Activated CD4-positive, alpha-beta T cell treated with anti-CD3 and anti-CD28 coated beads, Interleukin-2, amount 10 ng/mL, durations not matched to agents 24 days and 14 days (primary cell): ENCODE results near the gene CD300LG. TPM values are rescaled to one million over a fixed set of nuclear protein-coding genes. Genes with fewer than 3 reads are reported as not detected.
"Not testable (repeated sequence)": the region's sequence is repeated elsewhere in the genome, so short reads cannot be mapped to it uniquely, and the experiment has no call there.

Source experiments
- DNase-seq: peaks from one replicate; pipeline ENCODE4 v3.0.0; 2022
- H3K27ac Mint-ChIP-seq: one replicate; pipeline ENCODE4 v1.8.0; 2022; ENCODE audit warnings: mild to moderate bottlenecking, mixed read lengths
- H3K27me3 Mint-ChIP-seq: one replicate; pipeline ENCODE4 v1.8.0; 2022; ENCODE audit warnings: mixed read lengths
- H3K36me3 Mint-ChIP-seq: one replicate; pipeline ENCODE4 v1.8.0; 2022; ENCODE audit warnings: low read depth, mild to moderate bottlenecking, mixed read lengths
- H3K4me1 Mint-ChIP-seq: one replicate; pipeline ENCODE4 v1.8.0; 2021; ENCODE audit warnings: mixed read lengths
- H3K4me3 Mint-ChIP-seq: one replicate; pipeline ENCODE4 v1.8.0; 2022; ENCODE audit warnings: mild to moderate bottlenecking, moderate library complexity, mixed read lengths
- H3K9me3 Mint-ChIP-seq: one replicate; pipeline ENCODE4 v1.8.0; 2021; ENCODE audit warnings: mixed read lengths
- intact Hi-C: fragments of 100-400 bp; cut with micrococcal nuclease; formaldehyde crosslinking; loops from one replicate; pipeline ENCODE4 v1.15.1; 2023
- total RNA-seq: library from RNA; stranded (reverse); gene quantifications from 2 replicates; pipeline ENCODE4 v1.2.3, GENCODE V29; 2022

CD300LG gene, protein sequence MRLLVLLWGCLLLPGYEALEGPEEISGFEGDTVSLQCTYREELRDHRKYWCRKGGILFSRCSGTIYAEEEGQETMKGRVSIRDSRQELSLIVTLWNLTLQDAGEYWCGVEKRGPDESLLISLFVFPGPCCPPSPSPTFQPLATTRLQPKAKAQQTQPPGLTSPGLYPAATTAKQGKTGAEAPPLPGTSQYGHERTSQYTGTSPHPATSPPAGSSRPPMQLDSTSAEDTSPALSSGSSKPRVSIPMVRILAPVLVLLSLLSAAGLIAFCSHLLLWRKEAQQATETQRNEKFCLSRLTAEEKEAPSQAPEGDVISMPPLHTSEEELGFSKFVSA
- not detected in 2 replicates for total RNA-seq

GRCh38 chr17:43846963-43847371, at the start of gene CD300LG:
Gene CD300LG, plus strand, starts transcription at chr17:43847176. Its CDS starts 41 bp downstream, at chr17:43847217.
- H3K36me3 Mint-ChIP-seq, result no peaks in the 10 kb centered on the region
- DNase-seq, result no peak
- intact Hi-C loops, result no loop called here
- no peaks in the 10 kb centered on the region for H3K9me3 Mint-ChIP-seq
- H3K4me3 Mint-ChIP-seq, result no peak within 1 kb of the TSS
- peaks cover 6% of the 10 kb centered on the region for H3K27me3 Mint-ChIP-seq
- no peak within 1 kb of the TSS for H3K27ac Mint-ChIP-seq
- H3K4me1 Mint-ChIP-seq, result peaks cover 3% of the 10 kb centered on the region

GRCh38 chr17:43798024-43798423, 49.0 kb upstream of the CD300LG start:
- H3K9me3 Mint-ChIP-seq, H3K4me1 Mint-ChIP-seq, H3K4me3 Mint-ChIP-seq, intact Hi-C loops, H3K27ac Mint-ChIP-seq, H3K36me3 Mint-ChIP-seq, DNase-seq: not testable (repeated sequence)
- H3K27me3 Mint-ChIP-seq, result peaks cover 34% of the 10 kb centered on the region

DNA sequence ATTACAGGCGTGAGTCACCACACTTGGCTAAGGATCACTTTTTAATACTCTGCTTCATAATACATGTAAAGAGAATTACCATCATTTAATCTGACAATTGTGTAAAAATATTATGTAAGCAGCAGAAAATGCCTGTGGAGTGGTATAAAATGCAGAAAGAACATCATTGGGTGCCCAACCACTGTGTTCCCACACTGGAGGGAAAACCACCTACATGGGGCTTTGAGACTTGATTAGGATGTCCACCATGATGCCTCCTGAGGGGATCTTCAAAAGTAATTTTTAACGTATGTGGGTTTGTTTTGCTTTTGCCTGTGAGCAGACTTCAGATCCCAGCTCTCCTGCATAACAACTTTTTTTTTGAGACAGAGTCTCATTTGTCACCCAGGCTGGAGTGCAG, 47.9 kb upstream of the CD300LG start:
- intact Hi-C loops, result no loop called here
- Mint-ChIP-seq H3K4me1 (no peaks in the 10 kb centered on the region), H3K36me3 (no peaks in the 10 kb centered on the region)

GRCh38 chr17:43800736-43801135, 46.2 kb upstream of the CD300LG start:
- H3K9me3 Mint-ChIP-seq, result no peaks in the 10 kb centered on the region
- H3K27ac Mint-ChIP-seq, result no peak overlapping the region
- intact Hi-C loops, result no loop called here
- peaks cover 35% of the 10 kb centered on the region for H3K27me3 Mint-ChIP-seq
- H3K4me3 Mint-ChIP-seq, result no peak overlapping the region
- no peak for DNase-seq
- no peaks in the 10 kb centered on the region for H3K36me3 Mint-ChIP-seq
- H3K4me1 Mint-ChIP-seq, result no peaks in the 10 kb centered on the region

More for the DNA sequence above, 47.9 kb upstream of the CD300LG start:
- Mint-ChIP-seq H3K27me3 (peaks cover 37% of the 10 kb centered on the region), H3K27ac (no peak overlapping the region), H3K4me3 (no peak overlapping the region), H3K9me3 (no peaks in the 10 kb centered on the region)
- DNase-seq, result no peak

- Mint-ChIP-seq H3K27ac (no peak overlapping the region), H3K9me3 (no peaks in the 10 kb centered on the region), H3K4me1 (no peaks in the 10 kb centered on the region), H3K36me3 (no peaks in the 10 kb centered on the region), H3K27me3 (peaks cover 32% of the 10 kb centered on the region), H3K4me3 (no peak overlapping the region)
- intact Hi-C loops, result no loop called here
- no peak for DNase-seq
Observed at GRCh38 chr17:43801844-43802243, 45.1 kb upstream of the CD300LG start.

- Mint-ChIP-seq H3K4me3 (no peak overlapping the region), H3K4me1 (no peaks in the 10 kb centered on the region), H3K9me3 (no peaks in the 10 kb centered on the region), H3K27me3 (peaks cover 30% of the 10 kb centered on the region), H3K27ac (no peak overlapping the region), H3K36me3 (no peaks in the 10 kb centered on the region)
- intact Hi-C loops, result no loop called here
- DNase-seq, result no peak
Observed at GRCh38 chr17:43803758-43804157, 43.2 kb upstream of the CD300LG start.

GRCh38 chr17:43805117-43805516, 41.9 kb upstream of the CD300LG start:
- no peak for DNase-seq
- Mint-ChIP-seq H3K27me3 (peaks cover 24% of the 10 kb centered on the region), H3K4me1 (no peaks in the 10 kb centered on the region), H3K4me3 (no peak overlapping the region), H3K36me3 (no peaks in the 10 kb centered on the region), H3K27ac (no peak overlapping the region), H3K9me3 (no peaks in the 10 kb centered on the region)
- intact Hi-C loops, result no loop called here

GRCh38 chr17:43808076-43808475, 38.9 kb upstream of the CD300LG start:
- H3K4me3 Mint-ChIP-seq, result no peak overlapping the region
- H3K4me1 Mint-ChIP-seq, result no peaks in the 10 kb centered on the region
- H3K36me3 Mint-ChIP-seq, result no peaks in the 10 kb centered on the region
- no peaks in the 10 kb centered on the region for H3K9me3 Mint-ChIP-seq
- peaks cover 26% of the 10 kb centered on the region for H3K27me3 Mint-ChIP-seq
- H3K27ac Mint-ChIP-seq, result no peak overlapping the region
- no peak for DNase-seq
- intact Hi-C loops, result no loop called here

GRCh38 chr17:43809121-43809520, 37.9 kb upstream of the CD300LG start:
- Mint-ChIP-seq H3K9me3 (no peaks in the 10 kb centered on the region), H3K36me3 (no peaks in the 10 kb centered on the region)
- intact Hi-C loops, result no loop called here

DNA sequence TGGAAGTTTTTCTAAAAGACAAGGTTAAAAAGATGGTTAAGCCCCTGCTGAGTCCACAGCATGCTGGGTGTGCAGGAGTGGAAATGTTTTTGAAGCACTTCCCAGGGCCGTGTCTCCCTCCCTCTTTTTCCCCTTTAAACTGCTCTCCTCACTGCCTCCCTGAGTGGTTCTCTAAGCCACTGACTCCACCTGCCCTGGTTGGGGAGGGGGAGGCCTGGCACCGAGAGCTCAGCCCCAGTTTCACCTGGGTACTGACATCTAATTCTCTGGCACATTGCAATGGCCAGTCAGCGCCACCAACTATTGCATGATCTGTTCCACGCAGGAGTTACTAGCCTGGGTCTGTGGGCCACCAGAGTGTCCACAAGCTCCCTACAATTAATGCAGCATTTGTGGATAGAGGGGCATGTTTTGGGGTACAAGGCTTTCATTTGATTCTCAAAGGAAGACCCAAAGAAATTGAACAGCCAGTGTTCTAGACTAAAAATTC, 36.7 kb upstream of the CD300LG start:
- no peaks in the 10 kb centered on the region for H3K9me3 Mint-ChIP-seq
- no peak for DNase-seq
- intact Hi-C loops, result no loop called here
- H3K27me3 Mint-ChIP-seq, result peaks cover 13% of the 10 kb centered on the region
- H3K36me3 Mint-ChIP-seq, result no peaks in the 10 kb centered on the region
- no peak overlapping the region for H3K27ac Mint-ChIP-seq
- no peaks in the 10 kb centered on the region for H3K4me1 Mint-ChIP-seq
- no peak overlapping the region for H3K4me3 Mint-ChIP-seq

More at GRCh38 chr17:43809121-43809520, 37.9 kb upstream of the CD300LG start:
- H3K4me3 Mint-ChIP-seq, result no peak overlapping the region
- H3K4me1 Mint-ChIP-seq, result no peaks in the 10 kb centered on the region
- no peak for DNase-seq
- no peak overlapping the region for H3K27ac Mint-ChIP-seq
- peaks cover 18% of the 10 kb centered on the region for H3K27me3 Mint-ChIP-seq

GRCh38 chr17:43810823-43811222, 36.2 kb upstream of the CD300LG start:
- H3K4me1 Mint-ChIP-seq, result no peaks in the 10 kb centered on the region
- intact Hi-C loops, result no loop called here
- H3K4me3 Mint-ChIP-seq, result no peak overlapping the region
- no peaks in the 10 kb centered on the region for H3K36me3 Mint-ChIP-seq
- H3K27me3 Mint-ChIP-seq, result peaks cover 9% of the 10 kb centered on the region
- DNase-seq, result no peak
- H3K9me3 Mint-ChIP-seq, result no peaks in the 10 kb centered on the region
- no peak overlapping the region for H3K27ac Mint-ChIP-seq

DNA sequence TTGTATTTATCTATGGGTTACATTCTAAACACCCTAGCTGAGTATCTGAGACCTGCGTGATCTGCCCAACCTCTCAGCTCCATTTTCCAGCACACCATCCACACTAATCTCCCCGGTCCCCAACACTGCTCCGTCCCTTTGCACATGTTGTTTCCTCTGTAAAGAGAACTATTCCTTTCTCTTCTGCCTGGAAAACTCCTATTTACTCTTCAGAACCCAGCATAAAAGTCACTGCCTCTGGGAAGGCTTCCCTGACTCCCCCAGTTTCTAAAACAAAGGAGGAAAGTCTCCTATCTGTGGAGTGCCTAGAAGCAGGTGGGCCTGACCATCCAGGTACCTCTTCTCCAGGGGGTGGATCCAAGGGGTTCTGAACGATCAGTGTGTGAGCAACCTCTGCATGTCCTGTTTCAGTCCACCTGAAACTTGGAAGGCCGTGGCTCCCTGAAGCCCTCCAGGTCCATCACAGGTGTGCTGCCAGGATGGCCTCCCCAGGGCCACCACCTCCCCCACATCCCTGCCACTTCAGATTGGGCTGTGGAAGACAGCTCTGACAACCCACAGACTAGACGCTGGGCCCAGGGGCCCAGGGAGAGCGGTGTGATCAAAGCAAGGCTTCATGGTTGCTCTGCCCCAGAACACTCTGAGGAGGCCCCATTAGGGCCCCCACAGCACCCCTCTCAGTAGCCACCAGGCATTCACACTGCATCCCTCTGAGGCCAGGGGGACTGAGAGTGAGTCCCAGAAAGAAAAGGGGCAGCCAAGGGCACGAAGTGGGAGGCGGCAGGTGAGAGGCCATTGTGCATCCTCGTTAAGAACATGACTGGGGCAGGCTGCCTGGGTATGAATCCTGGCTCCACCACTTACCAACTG, 34.3 kb upstream of the CD300LG start:
- H3K9me3 Mint-ChIP-seq, result no peaks in the 10 kb centered on the region
- H3K36me3 Mint-ChIP-seq, result no peaks in the 10 kb centered on the region
- intact Hi-C loops, result no loop called here
- H3K4me3 Mint-ChIP-seq, result no peak overlapping the region
- H3K27me3 Mint-ChIP-seq, result peaks cover 5% of the 10 kb centered on the region
- no peak overlapping the region for H3K27ac Mint-ChIP-seq
- DNase-seq, result no peak
- no peaks in the 10 kb centered on the region for H3K4me1 Mint-ChIP-seq

DNA sequence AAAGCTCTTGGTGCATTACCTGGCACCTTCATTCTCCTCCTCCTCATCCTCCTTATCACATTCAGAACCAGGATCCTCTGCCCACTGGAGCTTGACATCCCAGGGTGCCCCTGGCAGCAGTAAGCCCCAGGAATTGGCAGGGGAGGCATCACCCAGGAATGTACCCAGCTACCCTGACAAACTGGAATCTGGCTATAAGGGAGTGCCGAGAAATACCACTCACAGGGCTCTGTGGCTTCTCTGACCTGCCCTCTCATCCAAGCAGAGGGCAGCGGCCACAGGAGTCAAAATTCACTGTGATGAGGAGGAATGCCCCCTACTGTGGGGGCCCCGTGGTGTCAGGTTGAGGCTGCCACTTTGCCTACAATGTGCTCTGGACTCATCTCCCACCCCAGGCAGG, 33.6 kb upstream of the CD300LG start:
- Mint-ChIP-seq H3K9me3 (no peaks in the 10 kb centered on the region), H3K27ac (no peak overlapping the region), H3K36me3 (no peaks in the 10 kb centered on the region), H3K27me3 (peaks cover 5% of the 10 kb centered on the region), H3K4me1 (no peaks in the 10 kb centered on the region), H3K4me3 (no peak overlapping the region)
- intact Hi-C loops, result no loop called here
- DNase-seq, result no peak

GRCh38 chr17:43814026-43814425, 33.0 kb upstream of the CD300LG start:
- H3K27me3 Mint-ChIP-seq, result peaks cover 5% of the 10 kb centered on the region
- intact Hi-C loops, result no loop called here
- H3K36me3 Mint-ChIP-seq, result no peaks in the 10 kb centered on the region
- DNase-seq, result no peak
- H3K27ac Mint-ChIP-seq, result no peak overlapping the region
- H3K4me3 Mint-ChIP-seq, result no peak overlapping the region
- H3K9me3 Mint-ChIP-seq, result no peaks in the 10 kb centered on the region
- H3K4me1 Mint-ChIP-seq, result no peaks in the 10 kb centered on the region
